Measurements from ENCODE around the gene BRME1.
"Not testable (repeated sequence)": the region's sequence is repeated elsewhere in the genome, so short reads cannot be mapped to it uniquely, and the experiment has no call there.

The BRME1 gene

DNA sequence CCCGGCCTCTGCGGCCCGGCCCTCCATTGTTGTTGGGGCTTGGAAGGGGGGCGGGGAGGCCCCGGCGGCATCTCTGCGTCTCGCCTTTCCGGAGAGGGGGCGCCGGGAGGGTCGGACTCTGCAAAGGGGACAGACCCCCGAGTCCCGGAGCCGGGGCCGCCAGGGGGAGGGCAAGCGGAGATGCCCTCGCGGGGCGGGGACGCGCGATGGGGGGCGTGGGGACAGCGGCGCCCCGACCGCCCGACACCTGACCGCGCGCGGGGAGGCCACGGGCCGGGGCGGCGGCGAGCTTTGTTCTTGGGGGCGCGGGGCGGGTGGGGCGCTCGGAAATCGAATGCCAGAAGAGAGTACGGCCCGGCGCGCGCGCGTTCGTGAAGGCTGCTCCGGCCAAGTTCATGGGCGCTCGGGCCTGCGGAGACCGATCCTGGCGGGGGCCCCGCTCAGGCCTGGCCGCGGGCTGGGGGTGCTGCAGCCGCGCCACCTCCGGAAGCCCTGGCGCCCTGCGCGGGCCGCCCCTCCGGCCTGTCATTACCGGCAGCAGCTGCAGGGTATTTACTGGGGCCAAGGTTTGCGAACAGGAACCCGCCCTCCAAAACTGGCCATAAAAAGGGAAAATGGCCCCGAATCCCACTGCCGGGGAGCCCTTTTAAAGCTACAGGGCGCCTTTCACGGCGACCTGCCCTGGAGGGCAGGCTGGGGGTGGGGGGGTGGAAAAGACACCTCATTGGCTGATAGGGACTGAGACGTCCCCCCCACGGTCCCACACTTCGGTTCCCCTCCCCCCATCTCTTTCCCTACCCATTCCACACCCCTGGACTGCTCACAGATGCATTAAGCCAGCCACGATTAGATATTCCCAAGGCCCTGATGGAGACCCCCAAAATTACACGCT, 40.1 kb downstream of the BRME1 start:
- DNase-seq (ENCODE audit: low read depth), result no peak

DNA sequence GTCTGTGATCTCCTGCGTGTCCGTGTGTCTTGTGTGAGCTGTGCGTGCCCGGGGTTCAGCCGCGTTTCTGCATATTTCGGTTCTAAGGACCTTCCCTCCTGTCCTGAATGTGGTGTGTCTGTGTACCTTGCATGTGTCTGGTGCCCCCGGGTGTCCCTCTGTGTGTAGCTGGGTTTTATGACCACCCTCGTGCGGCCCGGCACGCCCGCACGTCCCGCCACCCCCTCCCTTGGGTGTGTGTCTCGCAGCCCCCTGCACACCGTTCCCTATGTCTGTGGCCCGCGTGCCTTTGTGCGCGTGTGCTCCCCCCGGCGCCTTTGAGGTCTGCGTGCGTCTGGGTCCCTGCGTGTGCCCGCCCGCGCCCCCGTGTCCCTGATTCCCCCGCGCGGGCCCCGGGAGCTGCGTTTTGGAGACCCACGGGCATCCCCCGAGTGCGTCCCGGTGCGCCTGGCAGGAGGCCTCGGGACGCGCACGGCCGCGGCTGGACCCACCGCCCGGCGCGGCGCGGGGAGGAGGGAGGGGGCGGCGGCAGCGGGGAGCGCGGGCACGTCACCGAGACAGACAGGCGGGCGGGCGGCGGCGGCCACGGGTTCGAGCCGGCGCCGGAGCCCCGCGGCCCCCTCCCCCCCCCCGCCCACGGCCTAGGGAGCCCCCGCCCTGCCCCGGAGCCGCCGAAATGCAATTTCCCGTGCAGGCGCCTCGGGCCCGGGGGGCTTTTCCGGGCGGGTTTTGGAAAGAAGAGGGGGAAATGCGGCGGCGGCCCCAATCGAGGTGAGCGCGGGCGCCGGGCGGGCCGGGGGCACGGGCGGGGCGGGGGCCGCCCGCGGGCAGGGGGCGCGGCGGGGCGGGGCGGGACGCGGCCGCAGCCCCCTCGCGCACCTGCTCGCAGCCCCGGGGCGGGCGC, 41.0 kb downstream of the BRME1 start:
- DNase-seq (ENCODE audit: low read depth), result no peak

DNA sequence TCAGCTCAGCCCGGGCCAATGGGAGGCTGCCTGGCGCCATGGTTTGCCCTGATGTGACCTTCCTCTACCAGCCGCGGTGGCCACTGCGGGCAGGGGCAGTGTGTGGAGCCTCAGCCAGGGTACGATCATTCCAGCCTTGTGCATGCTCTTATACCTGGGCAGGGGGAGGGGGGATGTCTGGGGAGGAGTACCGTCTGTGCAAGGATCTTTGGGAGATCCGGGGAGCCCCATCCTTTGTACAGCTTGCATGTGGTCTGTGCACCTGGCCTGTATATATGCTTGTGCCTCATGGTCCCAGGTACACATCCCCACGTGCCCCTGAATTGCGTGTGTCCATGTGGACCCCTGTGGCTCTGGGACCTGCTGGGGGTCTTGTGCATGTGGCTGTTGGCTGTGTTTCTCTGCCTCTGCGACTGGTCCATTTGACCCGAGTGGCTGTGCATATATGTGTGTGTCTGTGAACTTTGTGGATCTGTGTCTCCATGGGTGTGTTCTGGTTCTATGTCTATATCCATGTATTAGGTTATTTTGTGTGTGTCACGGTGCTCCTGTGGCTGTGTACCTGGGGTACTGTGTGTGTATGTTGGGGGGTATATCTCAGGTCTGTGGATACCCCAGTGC, 41.8 kb downstream of the BRME1 start:
- DNase-seq (ENCODE audit: low read depth), result no peak

DNA sequence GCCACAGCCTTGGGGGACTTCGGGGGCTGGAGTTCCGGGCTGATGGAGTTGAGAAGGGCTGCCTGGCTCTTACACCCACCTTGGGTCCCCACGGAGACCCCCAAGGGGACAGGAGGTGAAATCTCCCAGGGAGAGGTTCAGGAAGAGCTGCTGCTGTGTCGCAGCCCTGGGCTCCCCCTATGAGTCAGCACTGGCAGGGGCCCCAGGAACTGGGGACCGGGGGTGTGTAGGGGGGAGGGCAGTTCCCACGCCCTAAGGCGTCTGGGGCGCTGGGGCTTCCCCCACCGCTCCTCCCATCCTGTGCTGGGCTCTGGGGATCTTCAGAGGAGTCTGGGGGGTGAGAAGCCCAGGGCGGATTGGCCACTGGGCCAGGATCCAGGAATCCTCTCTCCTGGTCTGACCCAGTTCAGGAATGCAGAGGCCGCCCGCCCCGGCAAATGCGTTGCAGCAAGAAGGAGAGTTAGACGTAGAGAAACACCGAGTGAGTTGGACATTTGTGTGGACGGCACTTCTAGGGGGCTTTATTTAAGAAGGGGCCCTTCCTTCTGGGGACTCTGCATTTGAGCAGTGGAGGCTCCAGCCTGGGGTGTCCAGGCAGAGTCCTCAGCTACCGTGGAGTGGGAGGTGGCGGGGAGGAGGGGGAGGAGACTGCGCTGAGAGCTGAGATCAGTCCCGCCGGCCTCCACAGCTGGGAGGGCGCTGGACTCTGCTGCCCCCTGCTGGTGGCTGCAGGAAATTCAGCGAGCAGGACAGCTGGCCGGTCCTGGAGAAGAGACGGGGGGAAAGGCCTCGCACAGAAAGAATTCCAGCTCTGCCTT, 44.0 kb downstream of the BRME1 start:
- peak; percentile 93 for DNase-seq (ENCODE audit: low read depth)

DNA sequence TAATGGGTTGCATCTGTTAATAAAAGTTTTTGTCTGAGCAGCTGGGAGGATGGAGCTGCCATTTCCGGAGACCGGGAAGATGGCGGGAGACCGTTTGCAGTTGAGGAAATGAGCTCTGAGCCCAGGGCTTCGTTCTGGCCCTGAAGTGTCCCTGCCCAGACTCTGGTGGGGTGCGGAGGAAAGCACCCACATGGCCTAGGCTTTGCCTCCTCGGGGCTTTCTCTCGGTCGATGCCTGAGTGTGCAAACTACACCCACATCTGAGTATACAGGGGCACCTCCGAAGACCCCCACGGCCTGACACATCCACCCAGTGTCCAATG, 44.6 kb downstream of the BRME1 start:
- DNase-seq (ENCODE audit: low read depth), result no peak

DNA sequence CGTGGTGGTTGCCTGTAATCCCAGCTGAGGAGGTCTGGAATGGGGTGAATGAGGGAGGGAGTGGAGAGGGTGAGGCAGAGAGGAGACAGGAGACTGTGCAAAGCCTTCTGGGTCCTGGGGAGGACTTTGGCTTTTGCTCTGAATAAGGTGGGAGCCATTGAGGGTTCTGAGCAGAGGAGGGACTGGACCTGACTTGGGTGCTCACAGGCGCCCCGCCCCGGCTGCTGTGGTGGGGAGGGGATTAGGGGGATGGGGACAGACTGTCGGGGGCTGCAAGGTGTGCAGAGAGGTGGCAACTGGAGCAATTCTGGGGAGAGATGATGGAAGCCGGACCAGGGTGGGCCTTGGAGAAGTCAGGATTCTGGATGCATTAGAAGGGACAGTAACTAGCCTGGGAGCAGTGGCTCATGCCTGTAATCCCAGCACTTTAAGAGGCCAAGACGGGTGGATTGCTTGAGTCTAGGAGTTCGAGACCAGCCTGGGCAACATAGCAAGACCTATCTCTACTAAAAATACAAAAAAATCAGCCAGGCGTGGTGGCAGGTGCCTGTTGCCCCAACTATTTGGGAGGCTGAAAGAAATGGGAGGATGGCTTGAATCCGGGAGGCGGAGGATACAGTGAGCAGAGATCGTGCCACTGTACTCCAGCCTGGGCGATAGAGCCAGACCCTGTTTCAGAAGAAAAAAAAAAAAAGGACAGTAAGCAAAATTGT, 45.1 kb downstream of the BRME1 start:
- no peak for DNase-seq (ENCODE audit: low read depth)

DNA sequence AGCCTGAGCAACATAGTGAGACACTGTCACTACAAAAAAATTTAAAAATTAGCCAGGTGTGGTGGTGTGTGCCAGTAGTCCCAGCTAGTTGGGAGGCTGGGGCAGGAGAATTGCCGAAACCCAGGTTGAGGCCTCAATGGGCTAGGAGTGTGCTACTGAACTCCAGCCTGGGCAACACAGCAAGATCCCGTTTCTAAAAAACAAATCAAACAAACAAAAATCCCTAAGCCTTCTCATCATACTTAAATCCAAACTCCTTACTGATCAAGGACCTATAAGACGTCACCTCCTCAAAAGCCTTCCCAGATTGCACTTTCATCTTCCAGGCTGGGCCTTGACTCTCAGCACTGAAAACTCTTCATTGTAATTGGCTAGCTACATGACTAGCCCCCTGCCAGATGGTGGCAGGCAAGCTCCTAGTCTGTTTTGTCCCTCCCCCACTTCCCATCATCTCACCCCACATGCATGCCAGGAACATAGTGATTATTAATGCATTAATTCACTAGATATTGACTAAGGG, 46.5 kb downstream of the BRME1 start:
- no peak for DNase-seq (ENCODE audit: low read depth)

DNA sequence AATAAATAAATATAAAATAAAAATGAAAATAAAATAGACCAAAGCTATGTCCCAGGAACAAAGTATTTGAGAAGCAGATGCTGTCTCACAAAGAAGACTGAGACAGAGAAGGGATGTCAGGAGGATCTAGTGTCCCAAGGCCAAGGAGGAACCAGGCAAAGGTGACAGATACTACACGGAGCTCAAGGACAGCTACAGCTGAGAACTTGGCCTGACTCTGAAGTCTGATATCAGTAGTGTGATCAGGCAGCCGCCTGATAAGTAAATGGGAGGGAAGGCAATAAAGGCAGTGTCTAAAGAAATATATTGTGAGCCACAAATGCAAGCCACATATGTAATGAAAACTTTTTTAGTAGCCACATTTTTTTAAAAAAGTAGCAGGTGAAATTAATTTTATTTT, 49.4 kb downstream of the BRME1 start:
- DNase-seq (ENCODE audit: low read depth), result no peak

DNA sequence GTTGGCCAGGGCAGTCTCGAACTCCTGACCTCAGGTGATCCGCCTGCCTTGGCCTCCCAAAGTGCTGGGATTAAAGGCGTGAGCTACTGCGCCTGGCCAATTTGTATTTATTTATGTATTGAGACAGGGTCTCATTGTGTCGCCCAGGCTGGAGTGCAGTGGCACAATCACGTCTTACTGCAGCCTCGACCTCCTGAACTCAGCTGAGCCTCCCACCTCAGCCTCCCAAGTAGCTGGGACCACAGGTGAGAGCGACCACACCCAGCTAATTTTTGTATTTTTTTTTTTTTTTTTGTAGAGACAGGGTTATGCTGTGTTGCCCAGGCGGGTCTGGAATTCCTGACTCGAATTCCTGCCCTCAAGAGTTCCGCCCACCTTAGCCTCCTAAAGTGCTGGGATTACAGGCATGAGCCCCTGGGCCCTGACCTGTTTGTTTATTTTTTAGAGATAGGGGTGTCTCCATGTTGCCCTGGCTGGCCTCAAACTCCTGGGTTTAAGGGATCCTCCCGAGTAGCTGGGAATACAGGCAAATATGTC, 53.7 kb downstream of the BRME1 start:
- DNase-seq (ENCODE audit: low read depth), result not testable (repeated sequence)

DNA sequence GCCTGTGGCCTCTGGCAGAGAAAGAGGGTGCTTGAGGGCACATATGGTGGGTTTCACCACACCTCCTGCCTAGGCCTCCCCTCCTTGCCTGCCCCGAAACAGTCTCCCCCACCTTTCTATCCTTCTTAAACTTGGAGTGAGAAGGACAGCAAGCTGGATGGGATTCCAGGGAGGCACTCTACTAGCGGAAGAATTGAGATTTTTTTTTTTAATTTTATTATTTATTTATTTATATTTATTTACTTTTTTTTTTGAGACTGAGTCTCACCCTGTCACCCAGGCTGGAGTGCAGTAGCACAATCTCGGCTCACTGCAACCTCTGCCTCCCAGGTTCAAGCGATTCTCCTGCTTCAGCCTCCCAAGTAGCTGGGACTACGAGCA, 54.2 kb downstream of the BRME1 start:
- DNase-seq (ENCODE audit: low read depth), result not testable (repeated sequence)

DNA sequence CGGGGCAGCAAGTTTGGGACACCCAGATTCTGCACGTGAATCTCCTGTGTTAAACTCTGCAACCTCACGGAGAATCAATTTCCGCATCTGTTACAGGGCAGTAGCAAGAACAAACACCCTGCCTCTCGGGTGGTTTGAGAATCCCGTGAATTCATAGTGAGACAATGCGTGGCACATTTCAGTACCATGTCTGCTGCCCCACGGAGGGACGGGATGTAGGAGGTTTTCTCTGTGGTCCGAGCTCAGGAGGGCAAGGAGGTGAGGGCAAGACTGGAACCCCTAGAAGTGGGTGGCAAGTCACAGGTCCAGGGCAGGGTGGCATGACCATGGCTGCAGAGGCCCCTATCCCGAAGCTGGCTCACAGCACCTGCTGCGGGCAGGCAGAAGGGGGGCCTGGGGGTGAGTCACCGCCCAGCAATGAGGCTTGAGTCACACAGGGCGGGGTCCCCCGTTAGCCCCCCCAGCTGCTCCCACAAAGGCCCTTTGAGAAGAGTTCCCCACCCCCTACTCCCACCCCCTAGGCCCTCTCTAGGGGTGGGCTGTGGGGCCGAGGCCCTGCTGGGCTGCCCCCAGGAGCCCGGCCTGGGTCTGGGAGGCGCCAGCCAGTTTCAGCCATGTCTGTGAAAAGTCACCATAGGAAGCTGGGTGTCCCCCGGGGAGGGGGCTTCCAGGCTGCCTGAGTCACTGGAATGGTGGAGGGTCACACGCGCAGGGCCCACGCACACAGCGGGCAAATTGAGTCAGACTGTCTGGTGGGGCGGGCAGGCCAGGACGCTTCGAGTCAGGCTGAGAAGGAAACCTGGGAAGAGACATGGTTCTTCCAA, 54.8 kb downstream of the BRME1 start:
- DNase-seq (ENCODE audit: low read depth), result peak; percentile 71

DNA sequence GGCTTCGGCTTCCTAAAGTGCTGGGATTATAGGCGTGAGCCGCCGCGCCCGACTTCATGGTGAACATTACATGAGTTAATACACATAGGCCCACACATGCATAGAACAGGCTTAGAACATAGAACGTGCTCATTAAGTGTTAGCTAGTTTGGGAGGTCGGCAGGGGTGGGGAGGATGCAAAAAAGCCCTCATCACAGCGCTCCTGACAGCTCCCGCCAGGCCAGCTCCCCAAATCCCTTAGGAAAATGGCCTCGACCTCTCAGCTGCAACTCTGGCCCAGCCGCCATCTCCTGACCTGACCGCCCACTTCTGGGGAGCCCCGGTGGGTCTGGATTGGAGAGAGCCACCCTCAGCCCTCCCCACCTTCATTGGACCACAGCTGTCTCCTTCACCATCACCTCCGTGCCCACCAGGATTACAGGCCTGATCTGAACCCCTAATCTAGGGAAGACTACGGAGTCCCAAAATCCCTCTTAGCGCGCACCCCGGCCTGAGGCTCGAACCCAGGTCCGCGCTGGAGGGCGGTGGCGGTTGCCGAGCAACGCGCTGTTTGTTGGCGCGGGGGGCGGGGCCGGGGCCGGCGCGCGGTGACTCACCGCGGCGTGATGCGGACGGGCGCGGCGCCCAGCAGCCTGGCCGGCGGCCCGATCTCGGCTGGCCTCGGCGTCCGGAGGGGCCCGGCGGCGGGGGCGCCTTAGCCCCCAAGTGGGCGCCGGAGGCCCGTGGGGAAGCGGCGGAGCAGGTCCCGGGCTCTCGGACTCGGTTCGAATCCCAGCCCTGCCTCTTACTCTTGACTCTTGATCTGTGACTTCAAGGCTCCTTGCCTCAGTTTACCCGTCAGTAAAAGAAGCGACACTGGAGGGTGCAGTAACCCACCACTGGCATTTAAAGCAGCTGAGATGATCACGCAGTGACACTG, 55.7 kb downstream of the BRME1 start:
- DNase-seq (ENCODE audit: low read depth), result no peak

DNA sequence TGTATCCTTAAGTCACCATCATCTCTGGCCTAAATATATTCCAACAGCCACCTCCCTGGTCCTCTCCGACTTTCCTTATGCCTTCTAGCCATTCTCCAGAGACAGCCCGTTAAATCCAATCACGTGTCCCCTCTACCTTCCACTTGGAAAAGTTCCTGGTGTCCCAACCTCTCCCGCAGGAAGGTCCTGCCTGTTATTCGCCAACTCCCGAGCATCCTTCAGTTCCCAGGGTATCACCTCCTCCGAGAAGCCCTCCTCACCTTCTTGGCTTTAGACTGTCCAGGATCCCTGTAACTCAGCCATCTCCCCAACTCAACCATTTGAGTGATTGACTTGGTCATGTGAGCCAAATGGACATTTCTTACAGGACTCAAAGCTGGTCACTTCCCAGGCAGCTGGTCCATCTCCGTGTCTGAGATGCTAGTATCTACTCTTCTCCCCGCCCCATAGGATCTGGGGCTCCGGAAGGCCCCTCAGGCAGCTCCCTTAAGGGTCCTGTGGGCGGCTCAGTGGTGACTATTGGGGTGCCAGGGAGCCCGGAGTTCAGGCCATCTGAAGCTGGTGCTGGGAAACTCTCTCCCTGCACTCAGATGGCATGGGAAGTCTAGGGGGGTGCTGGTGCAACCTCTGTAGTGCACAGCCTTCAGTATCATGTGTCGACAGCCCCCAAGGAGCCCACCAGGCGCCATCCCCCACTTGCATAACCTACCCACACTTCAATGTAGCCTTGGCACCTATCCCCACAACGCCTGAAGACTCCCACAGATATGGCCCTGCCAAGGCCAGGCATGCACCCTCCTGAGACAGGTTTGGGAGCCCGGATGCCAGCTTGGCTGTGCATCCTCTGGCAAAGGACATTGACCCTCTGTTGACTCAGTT, 56.9 kb downstream of the BRME1 start:
- no peak for DNase-seq (ENCODE audit: low read depth)

DNA sequence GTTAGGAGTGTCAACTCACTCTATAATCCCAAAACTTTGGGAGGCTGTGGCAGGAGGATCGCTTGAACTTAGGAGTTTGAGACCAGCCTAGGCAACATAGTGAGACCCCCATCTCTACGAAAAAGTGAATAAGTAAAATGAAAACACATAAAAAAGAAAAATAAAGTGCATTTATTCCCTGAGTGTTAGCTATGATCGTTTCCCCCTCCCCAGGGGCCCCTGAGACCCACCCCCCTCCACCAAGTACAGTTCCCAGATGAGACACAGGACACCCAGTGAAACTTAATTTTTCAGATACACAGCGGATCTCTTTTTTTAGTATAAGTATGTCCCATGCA, 57.6 kb downstream of the BRME1 start:
- no peak for DNase-seq (ENCODE audit: low read depth)

DNA sequence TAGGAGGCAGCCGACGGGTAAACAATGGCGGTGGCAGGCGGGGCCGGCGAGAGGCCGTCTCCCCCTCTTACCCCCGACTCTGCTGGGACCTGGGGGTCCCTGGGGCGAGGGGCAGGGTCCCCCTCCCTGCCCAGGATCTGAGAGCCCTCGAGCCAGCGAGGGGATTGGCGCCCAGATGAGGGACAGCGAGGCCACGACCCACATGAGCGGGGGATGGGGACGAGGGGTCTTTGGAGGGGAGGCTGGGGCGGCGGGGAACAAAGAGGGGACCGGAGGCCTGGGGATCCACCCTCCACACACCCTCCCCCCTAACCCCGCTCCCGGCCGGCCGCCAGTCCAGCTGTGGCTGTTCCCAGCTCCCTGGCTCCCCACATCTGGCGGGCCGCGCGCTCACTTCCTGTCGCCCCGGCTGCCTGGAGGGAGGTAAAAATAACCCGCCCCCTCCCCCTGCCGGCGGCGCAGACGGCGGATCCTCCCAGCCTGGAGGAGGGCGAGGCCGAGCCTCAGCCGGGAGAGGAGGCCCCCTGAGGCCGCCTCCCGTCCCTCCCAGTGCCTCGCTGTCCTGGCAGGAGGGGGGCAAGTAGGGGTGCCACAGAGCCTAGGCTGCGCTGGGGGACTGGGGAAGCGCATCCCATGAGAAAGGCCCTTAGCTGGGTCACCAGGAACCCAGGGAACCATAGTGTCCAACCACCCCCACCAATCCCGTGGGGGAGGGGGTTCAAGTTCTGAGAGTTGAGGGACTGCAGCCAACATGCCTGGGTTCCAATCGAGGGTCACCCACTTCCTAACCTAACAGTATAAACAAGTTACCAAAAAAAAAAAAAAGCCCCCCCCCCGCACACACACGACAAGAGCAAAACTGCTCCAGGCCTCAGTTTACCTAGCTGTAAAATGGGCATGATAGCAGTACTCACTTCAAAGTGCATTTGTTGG, 58.2 kb downstream of the BRME1 start:
- peak; percentile 81 for DNase-seq (ENCODE audit: low read depth)

DNA sequence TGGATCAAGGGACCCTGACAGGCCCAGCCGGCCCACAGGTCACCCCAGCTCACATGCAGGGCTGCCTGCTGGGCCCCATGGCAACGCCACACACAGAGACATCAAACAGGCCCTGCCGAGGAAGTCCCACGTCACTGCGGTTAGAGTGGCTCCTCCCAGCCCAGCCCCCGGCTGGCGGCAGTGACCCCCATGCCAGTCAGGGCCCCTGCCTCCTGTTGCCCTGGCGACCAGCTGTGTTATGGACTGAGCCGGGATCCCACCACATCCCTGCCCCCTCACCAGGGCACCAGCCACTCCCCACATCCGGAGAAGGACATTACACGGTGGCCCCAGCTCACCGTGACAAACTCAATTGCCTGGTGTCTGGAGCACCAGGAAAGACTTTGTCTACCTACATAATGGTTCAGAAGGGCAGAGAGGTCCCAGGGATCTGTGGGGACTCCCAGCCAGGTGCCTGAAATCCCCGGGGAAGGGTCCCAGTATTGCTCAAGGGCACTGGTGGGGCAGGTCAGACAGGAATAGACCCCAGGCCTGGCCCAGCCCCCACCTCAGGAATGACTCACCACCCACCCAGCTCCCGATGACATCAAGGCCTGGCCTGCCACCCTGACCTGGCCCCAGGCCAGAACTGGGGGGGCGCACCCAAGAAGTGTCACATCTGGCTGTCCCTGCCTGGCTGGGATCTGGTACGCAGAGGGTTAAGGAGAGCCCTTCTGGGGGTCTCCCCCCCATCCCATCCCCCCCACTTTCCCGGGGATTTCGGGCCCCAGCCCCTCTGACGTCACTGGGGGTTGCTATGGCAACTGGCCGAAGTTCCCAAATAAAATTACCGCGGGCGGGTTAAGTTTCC, 59.1 kb downstream of the BRME1 start:
- DNase-seq (ENCODE audit: low read depth), result peak; percentile 99
